HG03354 (cell line): ENCODE data around the gene SPAG16.
A peak's percentile ranks its signal among the peaks of the same experiment; 100 is the strongest.

Experiments
- ATAC-seq: cut with Tn5 transposase; IDR thresholded peaks from one replicate; pipeline ENCODE4 v1.9.1; 2021; ENCODE audit warnings: mild to moderate bottlenecking; ENCODE audit not compliant: unreplicated experiment, poor library complexity, severe bottlenecking

The SPAG16 gene

DNA sequence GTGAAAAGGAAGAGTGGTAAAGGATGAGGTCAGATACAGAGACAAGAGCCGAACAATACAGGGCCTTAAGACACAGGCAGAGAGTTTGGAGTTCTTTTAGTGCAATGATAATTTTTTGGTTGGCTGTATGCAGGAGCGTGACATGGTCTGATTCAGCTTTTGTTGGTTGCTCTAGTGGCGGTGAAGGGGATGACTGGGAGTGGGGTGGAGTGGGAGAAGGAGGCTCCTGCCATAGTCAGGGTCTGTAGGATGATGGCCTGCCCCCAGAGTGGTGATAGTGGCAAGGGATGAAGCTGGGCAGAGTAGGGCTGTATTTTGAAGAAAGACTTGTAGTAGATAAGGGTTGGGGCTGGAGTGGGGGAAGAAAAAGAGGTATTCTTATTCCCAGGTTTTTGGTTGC is 820.0 kb downstream of the SPAG16 start:
- ATAC-seq, result peak; percentile 23

DNA sequence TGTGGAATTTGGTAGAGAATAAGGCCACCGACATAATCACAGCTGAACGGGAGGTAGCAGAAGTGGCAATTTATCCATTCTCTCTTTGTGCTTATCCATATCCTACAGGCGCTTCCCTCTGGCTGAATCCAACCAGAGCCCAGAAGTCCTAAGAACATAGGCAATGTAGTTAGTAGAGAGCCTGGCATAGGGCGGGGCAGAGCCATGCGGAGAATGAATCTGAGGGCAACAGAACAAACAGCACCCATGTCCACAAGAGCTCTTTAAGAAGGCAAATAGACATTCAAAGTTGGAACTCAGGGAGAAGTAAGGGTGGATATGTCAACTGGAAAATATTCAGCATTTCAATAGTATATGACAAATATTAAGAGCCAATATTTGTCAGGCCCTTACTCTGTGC is 820.7 kb downstream of the SPAG16 start:
- ATAC-seq, result no peak

DNA sequence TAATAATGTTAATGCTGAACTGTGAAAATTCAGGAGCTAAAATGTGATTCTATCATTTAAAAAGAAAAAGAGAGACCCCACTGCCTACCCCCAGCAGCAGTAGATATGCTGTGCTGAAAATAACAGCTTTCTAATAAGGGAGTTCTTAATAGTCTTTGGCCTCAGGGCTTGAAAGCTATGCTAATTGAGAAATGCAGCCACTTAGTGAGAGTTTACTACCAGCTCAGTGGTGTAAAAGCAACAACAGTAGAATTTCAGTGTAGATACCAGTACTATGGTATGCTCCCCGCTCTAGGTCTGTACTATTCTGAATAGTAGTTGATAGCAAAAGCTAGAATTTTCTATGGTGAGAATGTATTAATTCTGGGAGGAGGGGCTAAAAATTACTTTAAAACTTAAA is 823.5 kb downstream of the SPAG16 start:
- no peak for ATAC-seq

DNA sequence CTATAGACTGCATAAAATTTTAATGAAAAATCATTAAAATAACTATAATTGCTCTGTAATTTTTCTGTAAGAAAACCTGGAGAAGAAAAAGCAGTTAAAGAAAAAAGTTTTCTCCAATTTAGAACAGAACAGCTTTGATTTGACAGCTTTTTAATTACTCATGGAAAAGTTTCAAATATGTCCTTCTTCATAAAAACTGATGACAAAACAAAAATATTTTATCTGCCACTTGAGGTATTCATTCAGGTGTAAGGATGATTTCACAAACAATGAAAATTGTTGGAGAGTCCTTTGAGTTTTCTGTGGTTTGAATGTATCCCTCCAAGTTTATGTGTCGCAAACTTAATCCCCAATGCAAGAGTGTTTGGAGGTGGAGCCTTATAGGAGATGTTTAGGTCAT is 824.3 kb downstream of the SPAG16 start:
- no peak for ATAC-seq

DNA sequence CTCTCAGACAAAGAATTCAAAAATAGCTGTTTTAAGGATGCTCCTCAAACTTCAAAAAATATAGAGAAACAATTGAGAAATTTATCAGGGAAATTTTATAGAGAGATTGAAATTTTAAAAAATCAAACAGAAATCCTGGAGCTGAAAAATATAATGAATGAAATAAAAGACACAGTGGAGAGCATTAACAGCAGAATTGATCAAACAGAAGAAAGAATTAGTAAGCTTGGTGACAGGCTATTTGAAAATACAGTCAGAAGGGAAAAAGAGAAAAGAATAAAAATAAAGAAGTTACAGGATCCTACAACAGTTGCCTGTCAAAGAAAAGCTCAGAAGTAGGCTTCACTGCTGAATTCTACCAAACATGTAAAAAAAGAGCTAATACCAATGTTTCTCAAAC is 832.8 kb downstream of the SPAG16 start:
- ATAC-seq, result no peak

DNA sequence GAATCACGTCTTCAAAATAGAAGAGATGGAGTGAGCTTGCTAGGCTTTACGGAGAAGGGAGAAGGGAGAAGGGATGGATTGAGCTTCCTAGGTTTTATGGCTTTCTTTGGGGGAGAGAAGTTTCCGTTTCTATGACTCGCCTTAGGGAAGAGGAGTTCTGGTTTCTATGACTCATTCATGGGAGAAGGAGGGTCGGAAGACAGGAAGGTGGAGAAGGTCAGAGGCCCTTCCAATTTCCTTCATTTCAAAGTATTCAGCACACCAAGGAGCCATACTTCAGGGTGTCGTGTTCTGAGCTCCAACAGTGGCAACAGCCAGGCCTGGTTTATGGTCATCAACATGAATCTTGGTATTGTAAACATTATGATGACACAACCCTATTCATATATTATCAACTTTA is 841.9 kb downstream of the SPAG16 start:
- ATAC-seq, result no peak

DNA sequence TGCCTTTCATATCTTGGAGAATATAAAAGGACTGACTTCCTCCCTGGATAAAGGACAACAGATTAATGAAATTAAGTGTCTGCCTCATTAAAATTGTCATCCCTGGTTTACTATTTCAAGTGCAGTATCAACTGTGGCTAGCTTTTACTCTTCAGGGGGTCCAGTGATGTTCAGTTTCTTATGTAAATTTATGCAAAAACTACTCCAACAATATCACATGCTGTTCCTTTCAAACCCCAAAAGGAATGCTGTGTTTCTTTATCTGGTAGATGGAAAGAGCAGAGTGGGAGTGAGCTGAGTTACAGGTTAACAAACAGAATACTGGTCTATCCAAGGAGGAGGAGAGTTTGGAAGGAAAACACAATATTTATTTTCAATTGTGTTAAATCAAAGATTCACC is 842.9 kb downstream of the SPAG16 start:
- ATAC-seq, result no peak

DNA sequence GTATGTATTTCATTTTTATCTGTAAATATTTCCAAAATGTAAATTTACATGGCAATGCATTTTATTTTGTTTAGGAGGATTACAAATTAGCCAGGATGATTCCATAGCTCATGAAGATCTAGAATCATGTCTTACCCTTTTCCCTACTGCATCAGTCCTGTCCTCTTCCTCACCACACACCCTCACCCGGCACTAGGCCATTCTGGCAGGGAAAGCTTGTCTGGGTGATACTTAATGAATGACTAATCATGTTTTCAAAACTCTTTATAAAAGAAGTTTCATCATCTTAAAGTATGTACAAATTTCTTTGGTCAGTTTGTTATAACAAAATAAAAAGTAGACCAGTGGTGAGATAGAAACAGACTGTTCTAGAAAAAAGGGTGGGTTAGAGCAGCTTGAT is 843.3 kb downstream of the SPAG16 start:
- no peak for ATAC-seq

DNA sequence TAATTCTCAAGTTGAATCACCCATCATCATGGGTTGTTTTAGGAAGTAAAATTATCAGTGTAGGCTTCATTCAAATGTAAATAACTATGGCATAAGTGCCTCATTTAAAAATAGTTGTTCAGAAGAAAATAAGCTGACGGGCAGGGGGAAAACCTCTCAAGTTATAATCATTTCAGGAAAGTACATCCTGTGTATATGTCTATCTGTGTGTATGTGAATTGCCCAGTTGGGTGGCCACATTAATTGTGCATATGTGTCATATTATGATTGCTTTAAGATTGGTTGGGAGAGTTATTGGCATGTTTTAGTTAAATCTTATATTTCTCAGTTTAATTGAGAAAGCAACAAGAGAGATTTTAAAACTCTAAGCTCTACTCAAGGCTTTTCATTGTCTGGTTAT is 843.8 kb downstream of the SPAG16 start:
- ATAC-seq, result no peak

DNA sequence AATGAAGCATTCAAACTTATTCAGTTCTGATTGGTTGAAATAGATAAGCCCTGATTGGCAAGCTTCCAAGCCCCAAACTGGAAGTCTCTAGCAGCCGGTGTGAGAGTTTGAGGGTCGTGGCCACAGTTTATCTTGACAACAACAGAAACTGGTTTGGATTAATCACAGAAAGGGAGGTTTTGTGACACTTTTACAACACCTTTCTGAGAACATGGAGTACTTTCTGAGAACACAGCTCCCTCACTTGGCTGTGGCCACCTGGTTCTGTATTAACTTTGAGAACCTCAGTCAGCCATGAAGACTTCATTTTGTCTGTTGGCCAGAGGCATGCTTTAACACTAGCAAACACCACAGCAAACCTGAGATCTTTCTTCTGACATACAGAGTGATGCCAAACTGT is 845.9 kb downstream of the SPAG16 start:
- peak; percentile 56 for ATAC-seq

DNA sequence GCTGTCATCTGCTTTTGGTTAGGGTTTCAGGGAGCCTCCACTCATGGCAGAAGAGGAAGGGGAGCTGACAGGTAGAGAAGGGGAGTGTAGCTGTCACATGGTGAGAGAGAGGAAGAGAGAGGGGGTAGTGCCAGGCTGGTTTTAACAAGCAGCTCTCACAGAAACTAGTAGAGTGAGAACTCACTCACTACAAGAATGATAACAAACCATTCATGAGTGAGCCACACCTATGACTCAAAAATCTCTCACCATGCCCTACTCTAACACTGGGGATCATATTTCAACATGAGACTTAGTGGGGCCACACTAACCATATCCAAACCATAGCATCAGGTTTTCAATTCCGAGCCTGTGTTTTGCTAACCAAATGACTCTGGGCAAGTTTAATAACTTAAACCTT is 851.7 kb downstream of the SPAG16 start:
- ATAC-seq, result no peak

DNA sequence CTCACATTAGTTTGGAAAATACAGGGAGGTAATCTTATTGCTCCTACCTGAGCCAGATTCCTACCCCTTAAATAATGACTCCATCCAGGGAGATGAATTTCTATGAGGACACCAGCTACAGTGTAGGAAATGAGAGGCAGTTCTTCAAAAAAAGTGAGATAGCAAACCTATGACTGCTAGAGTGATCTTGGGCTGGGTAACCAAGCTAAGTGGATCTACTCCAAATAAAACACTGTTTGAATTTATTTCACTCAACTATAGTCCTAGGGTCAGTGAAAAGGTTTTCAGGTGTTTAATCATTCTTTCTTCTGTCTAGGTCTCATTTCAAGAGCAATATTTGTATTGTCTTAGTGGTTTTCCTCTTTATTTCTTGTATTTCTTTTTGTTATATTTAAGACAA is 854.5 kb downstream of the SPAG16 start:
- ATAC-seq, result no peak

DNA sequence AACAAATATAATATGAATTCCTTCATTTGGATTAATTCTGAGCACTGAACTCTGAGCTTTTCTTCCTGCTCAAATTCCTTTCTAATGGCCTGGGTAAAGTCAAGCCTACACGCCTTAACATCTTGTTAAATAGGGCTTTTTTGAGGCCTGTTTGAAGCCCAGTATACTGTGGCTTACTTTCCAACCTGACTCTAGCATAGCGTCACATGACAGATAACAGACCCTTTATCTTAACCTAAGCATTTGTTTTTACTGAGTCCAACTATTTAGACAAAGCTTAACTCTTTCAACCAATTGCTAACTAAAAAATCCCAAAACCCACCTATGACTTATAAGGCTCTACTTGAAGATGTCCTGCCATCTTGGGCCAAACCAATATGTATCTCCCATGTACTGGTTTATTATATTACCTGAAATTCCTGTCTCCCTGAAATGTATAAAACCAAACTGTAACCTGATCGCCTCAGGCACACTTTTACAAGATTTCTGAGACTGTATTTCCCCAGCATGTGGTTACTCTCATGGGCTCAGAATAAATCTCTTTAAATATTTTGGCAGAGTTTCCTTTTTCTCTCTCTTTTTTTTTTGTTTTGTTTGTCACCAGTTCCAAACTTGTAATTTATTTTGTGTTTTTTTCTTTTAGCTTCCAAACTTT is 855.5 kb downstream of the SPAG16 start:
- no peak for ATAC-seq

DNA sequence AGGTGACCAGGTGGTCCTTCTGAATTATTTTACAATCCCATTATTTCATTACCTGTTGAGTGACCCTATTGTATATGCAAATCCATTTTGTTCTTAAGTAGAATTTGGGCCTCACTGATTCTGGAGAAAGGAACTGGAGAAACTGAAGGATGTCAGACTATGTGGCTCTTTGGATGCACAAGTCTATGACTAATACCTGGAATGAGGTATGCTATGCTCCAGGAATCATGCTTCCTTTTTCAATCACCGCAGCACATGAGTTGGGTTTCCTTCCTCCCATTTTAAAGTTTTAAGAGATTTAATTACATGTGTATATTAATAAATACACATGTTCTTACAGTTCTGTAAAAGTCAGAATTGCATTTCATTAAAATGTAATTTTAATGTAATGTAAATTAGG is 872.7 kb downstream of the SPAG16 start:
- no peak for ATAC-seq

DNA sequence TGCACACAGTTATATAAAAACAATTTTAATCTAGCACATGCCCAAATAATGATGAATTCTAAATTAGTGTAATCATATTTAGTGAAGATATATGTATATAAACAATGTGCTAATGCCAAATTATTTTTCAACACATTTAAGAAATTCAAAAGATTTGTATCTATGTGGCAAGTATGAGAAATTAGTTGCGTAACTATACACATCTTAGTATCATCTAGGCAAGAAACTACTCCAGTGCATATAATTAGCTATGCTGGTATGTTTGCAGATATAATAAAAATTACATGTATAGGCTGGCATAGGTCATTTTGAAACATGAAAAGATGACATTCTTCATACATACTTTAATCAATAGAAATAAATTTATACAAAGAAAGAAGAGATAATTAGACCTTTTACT is 874.6 kb downstream of the SPAG16 start:
- ATAC-seq, result no peak

DNA sequence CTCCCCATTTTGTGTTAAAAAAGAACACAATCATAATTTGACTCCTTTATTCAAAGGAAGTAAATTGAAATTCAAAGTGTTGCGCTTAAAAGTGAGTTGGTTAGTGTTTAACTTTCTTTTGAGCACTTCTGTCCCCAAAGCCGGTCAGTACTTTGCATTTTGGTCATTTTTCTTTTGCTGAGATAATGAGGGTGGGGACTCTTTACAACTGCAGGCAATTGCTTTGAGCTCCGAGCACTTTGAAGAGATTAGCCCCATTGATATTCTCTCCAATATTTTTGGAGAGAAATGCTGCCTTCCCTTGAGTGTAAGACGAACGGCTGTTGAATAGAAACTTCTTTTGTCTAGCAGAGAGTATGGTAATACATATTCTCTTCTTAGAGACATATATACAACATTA is 885.0 kb downstream of the SPAG16 start:
- no peak for ATAC-seq

DNA sequence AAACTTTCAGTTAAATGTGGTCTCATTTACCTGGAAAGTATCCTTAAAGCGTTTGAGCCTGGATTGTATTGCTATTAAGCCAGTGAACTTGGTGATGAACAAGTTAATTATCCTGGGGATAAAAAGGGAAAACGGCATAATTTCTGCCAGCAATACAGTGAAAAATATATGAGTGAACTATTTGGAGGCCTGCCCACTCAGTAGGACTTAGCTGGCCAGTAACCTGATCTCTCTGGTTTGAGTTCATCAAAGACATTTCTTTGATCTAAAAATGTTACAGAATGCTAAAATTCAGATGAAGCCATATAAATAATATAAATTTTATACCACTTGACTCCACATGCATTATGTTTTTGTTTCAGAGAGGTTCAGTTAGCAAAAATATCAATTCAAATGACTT is 885.5 kb downstream of the SPAG16 start:
- ATAC-seq, result no peak

DNA sequence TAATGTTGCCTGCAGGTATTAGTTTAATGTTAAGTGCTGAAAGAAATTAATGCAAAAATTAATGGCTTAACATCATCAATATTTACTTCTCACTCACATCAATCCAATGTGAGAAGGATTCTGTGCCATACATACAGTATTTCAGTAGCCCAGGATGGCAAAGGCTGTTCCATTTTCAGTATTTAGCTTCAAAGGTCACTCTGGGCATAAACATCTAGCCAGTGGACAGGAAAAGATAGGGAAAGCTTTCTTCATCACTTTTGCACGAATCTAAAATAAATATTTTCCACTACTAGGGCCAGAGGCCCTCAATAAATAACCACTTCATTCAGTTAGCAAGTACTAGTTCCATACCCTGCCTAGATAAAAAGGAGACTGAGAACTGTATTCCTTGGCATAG is 890.3 kb downstream of the SPAG16 start:
- no peak for ATAC-seq

DNA sequence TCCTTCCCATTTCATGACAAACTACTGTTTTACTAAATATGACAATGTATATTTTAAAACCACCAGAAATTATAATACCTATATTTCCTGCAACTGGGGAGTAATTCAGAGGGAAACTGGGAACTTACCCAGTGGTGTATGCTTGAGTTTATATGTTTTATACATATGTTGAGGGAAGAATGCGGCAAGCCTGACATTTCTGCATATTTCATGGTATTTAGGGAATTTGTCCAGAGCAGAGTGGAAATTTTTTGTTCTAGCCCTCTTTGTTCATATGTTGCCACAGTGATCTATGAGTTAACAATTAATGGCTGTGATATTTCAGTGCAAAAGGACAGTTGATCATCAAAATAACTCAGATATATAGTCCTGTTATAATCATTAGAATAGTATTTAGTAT is 895.8 kb downstream of the SPAG16 start:
- no peak for ATAC-seq

DNA sequence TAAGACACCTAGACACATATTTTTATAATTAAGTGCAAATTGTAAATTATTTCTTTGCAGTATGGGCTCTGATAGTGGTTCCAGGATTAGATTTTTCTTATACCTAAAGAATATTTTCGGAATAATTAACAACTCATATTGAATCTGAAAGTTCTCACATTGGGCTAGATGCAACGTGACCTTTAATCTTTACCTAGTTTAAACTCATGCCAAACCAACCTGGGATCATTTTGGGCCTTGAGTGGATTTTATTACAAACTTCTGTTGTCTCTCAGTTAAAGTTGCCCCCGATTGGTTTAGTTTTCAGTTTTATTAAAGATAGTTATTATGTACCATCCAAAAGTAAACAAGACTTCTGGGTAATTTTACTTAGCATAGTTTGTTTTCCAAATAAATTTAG is 896.4 kb downstream of the SPAG16 start:
- no peak for ATAC-seq

DNA sequence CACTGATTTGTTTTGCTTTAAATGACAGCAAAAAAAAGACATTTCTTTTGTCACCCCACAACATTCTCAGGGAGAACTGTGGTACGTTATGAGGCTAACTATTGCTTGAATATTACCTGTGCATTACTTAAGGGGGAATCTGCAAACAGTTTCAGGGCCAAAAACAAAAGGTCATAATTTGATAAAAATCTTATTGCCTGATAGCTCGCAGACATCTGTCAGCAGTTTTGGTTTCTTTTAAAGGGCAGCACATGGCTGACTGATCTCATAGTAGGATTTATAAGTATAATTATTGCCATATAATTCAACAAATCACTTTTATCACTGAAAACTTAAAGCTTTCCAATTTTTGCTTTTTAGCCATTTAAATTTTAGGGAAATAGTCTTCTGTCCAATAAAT is 900.2 kb downstream of the SPAG16 start:
- no peak for ATAC-seq

DNA sequence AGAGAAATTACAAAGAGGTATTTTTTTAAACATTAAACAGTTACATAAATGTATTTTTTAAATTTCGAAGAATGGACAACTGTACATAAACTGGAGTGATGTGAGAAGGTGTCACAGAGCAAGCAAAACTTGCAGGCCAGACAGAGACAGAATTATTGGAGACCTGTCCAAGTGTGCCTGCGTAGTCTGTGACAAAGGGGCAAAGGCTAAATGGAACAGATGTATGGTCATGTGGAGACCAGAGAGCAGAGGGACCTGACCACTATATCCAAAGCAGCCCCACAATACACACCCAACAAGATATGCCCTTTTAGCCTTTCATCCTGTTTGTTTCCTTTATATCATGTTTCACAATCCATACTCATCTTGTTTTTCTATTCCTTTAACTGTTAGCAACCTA is 901.3 kb downstream of the SPAG16 start:
- no peak for ATAC-seq
